ENCODE results near the gene MLLT1. TPM values are rescaled to one million over a fixed set of nuclear protein-coding genes. Genes with fewer than 3 reads are reported as not detected.

The MLLT1 gene
- total RNA-seq, 1 donor from 2014 or later: 59.2 TPM

- H3K4me1 Mint-ChIP-seq (ENCODE audit: unreplicated experiment): no peaks in the 10 kb centered on the region
- TF ChIP-seq CTCF (IDR thresholded peaks at IDR 0.05; ENCODE audit: unreplicated experiment): no peak
- H3K27me3 Mint-ChIP-seq (ENCODE audit: unreplicated experiment): peaks cover 5% of the 10 kb centered on the region
- no peak overlapping the region for H3K4me3 Mint-ChIP-seq (ENCODE audit: unreplicated experiment)
- H3K27ac Mint-ChIP-seq (ENCODE audit: unreplicated experiment): peak overlapping the region; percentile 51
- H3K36me3 Mint-ChIP-seq (ENCODE audit: low read depth, unreplicated experiment): peaks cover 7% of the 10 kb centered on the region
- no peak for DNase-seq (ENCODE audit: low spot score)
- no peaks in the 10 kb centered on the region for H3K9me3 Mint-ChIP-seq (ENCODE audit: unreplicated experiment)
Observed at GRCh38 chr19:6209680-6210079, 70.1 kb downstream of the MLLT1 start.

GRCh38 chr19:6209233-6209632 lies 70.5 kb downstream of the MLLT1 start:
- no peak overlapping the region for H3K4me3 Mint-ChIP-seq (ENCODE audit: unreplicated experiment)
- peaks cover 7% of the 10 kb centered on the region for H3K36me3 Mint-ChIP-seq (ENCODE audit: low read depth, unreplicated experiment)
- no peak for DNase-seq (ENCODE audit: low spot score)
- no peaks in the 10 kb centered on the region for H3K9me3 Mint-ChIP-seq (ENCODE audit: unreplicated experiment)
- no peak for TF ChIP-seq CTCF (IDR thresholded peaks at IDR 0.05; ENCODE audit: unreplicated experiment)
- H3K4me1 Mint-ChIP-seq (ENCODE audit: unreplicated experiment): no peaks in the 10 kb centered on the region
- H3K27me3 Mint-ChIP-seq (ENCODE audit: unreplicated experiment): peaks cover 5% of the 10 kb centered on the region
- H3K27ac Mint-ChIP-seq (ENCODE audit: unreplicated experiment): no peak overlapping the region

GRCh38 chr19:6204866-6205723 lies 74.7 kb downstream of the MLLT1 start:
- peaks cover 3% of the 10 kb centered on the region for H3K27me3 Mint-ChIP-seq (ENCODE audit: unreplicated experiment)
- H3K4me1 Mint-ChIP-seq (ENCODE audit: unreplicated experiment): no peaks in the 10 kb centered on the region
- no peak overlapping the region for H3K27ac Mint-ChIP-seq (ENCODE audit: unreplicated experiment)
- no peak overlapping the region for H3K4me3 Mint-ChIP-seq (ENCODE audit: unreplicated experiment)
- H3K9me3 Mint-ChIP-seq (ENCODE audit: unreplicated experiment): no peaks in the 10 kb centered on the region
- TF ChIP-seq CTCF (IDR thresholded peaks at IDR 0.05; ENCODE audit: unreplicated experiment): no peak
- DNase-seq (ENCODE audit: low spot score): no peak
- H3K36me3 Mint-ChIP-seq (ENCODE audit: low read depth, unreplicated experiment): no peaks in the 10 kb centered on the region

GRCh38 chr19:6204212-6204611 lies 75.6 kb downstream of the MLLT1 start:
- Mint-ChIP-seq H3K4me1 (ENCODE audit: unreplicated experiment) (peaks cover 1% of the 10 kb centered on the region), H3K9me3 (ENCODE audit: unreplicated experiment) (no peaks in the 10 kb centered on the region), H3K27ac (ENCODE audit: unreplicated experiment) (no peak overlapping the region), H3K27me3 (ENCODE audit: unreplicated experiment) (peaks cover 3% of the 10 kb centered on the region), H3K36me3 (ENCODE audit: low read depth, unreplicated experiment) (peaks cover 1% of the 10 kb centered on the region), H3K4me3 (ENCODE audit: unreplicated experiment) (no peak overlapping the region)
- no peak for DNase-seq (ENCODE audit: low spot score)
- TF ChIP-seq CTCF (IDR thresholded peaks at IDR 0.05; ENCODE audit: unreplicated experiment): no peak
